GM12865 (cell line): ENCODE data around the gene UCP2.

Experiments
- DNase-seq: peaks from one replicate; pipeline ENCODE4 v3.0.0; 2010; ENCODE audit warnings: low read depth
- H3K4me3 ChIP-seq: 2 replicates; pipeline ENCODE4 v1.5.1; 2011; ENCODE audit warnings: mild to moderate bottlenecking, low read depth, low read length, control low read depth
- TF ChIP-seq, protein P1 (sequence below): IDR thresholded peaks from 2 replicates; pipeline ENCODE4 v1.5.1; 2011; ENCODE audit warnings: low read length, control low read depth, low read depth, inconsistent platforms; ENCODE audit not compliant: insufficient read depth; ENCODE audit errors: missing control alignments

Gene UCP2

DNA sequence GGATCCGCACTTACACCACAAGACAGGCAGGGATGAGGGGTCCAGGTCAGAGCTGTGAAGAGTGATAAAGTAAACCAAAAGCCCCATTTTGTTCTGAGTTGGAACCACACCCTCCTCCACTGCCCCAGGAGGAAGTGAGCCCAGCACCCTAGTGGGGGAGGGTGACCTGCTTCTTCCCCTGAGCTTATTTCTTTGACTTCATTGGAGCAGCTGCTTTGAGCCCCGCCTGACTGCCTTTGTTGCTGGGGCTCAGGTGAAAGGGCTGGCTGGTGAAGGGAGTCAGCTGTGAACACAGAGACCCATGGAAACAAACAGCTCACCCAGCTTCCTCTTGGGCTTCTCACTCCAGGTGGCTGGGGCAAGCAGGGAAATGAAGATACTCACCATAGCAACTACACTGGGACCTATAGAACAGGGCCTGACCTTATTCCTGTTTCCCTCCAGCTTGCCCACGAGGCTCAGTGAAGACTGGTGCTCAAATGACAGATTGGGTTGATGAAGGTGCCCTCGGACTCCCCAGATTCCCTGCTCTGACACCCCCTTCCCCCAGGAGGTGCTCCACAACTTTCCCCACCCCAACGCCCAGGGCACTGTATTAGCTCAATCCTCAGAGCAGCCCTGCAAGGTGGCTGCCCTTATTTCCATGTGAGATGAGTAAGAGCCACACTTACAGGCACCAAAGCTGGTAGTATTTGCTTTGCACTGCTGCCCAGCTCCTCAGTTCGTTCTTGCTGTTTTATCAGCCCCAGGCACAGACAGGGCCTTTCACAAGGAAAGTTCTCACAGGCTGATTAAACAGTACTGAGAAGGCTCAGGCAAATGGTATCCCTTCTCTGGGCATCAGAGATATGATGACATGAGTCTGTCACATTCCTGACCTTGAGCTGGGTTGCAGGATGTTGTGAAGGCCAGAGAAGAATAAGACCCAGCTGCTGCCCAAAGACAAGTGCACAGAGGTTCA is 2.4 kb downstream of the UCP2 start:
- peak; percentile 94 for DNase-seq
- TF ChIP-seq, protein P1, sequence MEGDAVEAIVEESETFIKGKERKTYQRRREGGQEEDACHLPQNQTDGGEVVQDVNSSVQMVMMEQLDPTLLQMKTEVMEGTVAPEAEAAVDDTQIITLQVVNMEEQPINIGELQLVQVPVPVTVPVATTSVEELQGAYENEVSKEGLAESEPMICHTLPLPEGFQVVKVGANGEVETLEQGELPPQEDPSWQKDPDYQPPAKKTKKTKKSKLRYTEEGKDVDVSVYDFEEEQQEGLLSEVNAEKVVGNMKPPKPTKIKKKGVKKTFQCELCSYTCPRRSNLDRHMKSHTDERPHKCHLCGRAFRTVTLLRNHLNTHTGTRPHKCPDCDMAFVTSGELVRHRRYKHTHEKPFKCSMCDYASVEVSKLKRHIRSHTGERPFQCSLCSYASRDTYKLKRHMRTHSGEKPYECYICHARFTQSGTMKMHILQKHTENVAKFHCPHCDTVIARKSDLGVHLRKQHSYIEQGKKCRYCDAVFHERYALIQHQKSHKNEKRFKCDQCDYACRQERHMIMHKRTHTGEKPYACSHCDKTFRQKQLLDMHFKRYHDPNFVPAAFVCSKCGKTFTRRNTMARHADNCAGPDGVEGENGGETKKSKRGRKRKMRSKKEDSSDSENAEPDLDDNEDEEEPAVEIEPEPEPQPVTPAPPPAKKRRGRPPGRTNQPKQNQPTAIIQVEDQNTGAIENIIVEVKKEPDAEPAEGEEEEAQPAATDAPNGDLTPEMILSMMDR, result no peak

DNA sequence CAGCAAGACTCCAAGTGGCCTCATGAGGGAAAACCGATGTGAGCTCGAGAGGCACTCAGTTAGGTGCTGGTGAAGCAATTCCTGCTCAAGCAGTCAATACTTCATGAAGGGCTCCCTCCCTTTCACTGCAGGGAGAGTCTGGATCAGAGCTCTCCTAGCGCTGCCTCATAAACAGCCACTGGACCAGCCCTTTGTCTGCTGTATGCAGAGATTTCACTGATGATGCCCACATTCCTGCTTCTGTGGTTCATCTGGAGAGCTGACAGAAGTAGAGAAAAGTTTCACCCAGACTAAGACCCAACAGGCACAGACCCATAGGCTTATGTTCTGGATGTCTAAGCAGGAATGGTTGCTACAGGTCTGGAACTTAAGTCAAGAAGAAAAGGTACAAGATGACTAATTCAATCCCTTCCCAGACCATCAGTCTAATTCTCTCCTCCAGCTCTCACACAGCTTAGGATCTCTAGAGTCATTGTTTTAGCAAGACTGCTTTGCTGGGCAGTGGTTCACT is 4.0 kb downstream of the UCP2 start:
- DNase-seq, result no peak
- H3K4me3 ChIP-seq, result no peak overlapping the region

More for the DNA sequence above, 2.4 kb downstream of the UCP2 start:
- peak overlapping the region; percentile 96 for H3K4me3 ChIP-seq

DNA sequence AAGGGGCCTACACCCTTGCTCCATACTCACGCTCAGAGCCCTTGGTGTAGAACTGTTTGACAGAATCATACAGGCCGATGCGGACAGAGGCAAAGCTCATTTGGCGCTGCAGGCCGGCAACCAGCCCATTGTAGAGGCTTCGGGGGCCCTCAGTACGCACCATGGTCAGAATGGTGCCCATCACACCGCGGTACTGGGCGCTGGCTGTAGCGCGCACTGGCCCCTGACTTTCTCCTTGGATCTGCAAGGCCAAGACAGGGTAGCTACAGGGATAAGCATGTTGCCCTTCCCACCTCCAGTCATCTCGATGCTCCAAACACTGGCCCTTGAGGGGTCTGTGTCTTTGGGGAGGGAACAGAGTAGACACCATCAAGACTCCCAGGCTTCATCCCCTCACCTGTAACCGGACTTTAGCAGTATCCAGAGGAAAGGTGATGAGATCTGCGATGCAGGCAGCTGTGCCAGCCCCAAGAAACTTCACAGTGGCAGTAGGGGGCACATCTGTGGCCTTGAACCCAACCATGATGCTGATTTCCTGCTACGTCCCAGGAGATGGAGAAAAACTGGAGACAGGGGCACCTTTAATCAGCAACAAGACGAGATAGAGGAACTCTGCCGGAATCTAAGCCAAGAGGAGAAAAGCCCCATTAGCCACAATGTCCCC is 4.7 kb downstream of the UCP2 start:
- DNase-seq, result no peak
- TF ChIP-seq, protein P1, result no peak

More for the DNA sequence above, 4.0 kb downstream of the UCP2 start:
- TF ChIP-seq, protein P1, result no peak

DNA sequence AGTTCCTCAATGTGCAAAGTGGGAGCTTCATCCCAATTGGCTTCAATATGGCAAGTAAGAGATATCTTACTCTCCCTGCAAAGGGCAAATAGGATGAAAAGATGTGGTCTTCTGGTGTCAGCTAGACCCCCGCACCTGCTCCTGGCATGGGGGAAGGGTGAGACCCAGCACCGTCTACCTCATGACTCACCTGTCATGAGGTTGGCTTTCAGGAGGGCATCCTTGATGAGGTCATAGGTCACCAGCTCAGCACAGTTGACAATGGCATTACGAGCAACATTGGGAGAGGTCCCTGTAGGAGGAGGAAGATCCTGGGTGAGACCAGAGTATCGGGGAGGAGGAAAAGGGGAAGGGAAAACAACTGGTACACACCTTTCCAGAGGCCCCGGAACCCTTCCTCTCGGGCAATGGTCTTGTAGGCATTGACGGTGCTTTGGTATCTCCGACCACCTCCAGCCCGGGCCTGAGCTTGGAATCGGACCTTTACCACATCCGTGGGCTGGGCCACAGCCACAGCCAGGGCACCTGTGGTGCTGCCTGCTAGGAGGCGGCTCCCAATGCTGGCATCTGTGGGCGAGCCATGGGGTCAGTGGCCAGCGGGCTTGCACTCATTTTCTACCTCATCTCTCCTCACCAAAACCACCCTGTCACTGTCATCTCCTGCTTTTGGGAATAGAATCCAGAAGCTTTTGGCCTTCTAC is 6.0 kb downstream of the UCP2 start:
- TF ChIP-seq, protein P1, result no peak
- DNase-seq, result no peak
- H3K4me3 ChIP-seq, result no peak overlapping the region

More for the DNA sequence above, 4.7 kb downstream of the UCP2 start:
- H3K4me3 ChIP-seq, result no peak overlapping the region

DNA sequence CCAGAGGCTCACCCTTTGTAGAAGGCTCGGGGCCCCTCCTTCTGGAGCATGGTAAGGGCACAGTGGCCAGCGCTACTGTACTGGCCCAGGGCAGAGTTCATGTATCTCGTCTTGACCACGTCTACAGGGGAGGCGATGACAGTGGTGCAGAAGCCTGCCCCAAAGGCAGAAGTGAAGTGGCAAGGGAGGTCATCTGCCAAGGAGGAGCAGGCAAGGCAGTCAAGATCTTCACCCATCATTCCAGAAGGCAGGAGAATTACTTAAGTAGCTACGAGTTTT is 7.2 kb downstream of the UCP2 start:
- H3K4me3 ChIP-seq, result no peak overlapping the region
- no peak for DNase-seq
- TF ChIP-seq, protein P1, result no peak

DNA sequence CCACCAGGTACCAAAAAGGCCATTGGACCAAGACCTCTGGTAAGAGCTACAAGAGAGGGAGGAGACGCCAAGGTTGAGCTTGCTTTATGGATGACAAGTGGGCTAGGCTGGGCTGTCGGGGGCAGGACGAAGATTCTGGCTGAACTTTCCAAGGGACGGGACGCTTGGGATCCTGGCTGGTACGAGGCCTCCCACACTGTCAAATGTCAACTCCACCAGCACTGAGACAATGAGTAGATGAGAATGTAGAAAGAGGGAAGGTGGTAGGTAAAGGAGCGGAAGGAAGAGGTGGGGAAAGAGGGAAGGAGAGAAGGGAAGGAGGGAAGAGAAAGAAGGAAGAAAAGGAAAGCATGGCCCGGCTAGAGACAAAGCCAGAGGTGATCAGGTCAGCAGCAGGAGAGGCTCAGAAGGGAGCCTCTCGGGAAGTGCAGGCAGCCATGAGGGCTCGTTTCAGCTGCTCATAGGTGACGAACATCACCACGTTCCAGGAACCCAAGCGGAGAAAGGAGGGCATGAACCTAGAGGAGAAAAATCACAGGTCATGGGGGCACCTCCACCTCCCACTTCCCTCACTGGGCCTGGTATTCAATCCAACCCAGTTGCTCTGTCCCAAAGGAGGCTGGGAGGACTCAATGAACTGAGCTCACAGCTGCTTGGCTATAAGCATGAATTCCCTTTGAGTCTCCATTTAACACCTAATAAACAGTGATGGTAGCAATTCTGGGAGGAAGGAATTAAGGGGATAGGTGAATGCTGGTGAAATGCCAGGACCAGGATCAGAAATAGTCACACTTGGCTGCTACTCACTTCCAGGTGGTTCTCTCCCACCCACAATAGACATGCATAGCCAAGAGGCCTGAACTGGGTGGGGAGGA is 7.8 kb downstream of the UCP2 start:
- TF ChIP-seq, protein P1, result no peak
- no peak overlapping the region for H3K4me3 ChIP-seq
- DNase-seq, result no peak
